HG03097 (cell line): Measurements from ENCODE around the gene PID1.

ENCODE experiments used
- ATAC-seq: cut with Tn5 transposase; IDR thresholded peaks from one replicate; pipeline ENCODE4 v1.9.1; 2021; ENCODE audit not compliant: unreplicated experiment, low FRiP score

Gene PID1

DNA sequence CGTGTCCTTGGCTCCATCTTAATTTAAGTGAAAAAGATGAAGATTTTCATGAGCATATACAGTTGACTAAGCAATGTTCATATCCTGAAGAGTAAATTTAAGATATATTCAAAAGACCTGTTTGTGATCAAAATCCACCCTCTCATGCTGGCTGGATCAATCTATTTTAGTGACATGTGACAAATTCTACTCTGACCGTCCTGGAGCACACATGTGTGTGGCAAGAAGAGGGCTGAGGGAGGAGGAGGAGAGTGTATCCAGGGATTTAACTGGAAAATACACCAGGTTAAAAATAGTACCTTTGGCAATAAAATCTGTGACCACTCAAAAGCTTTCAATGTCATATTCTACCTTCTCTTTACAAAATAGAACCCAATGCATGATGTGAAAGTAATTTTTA, 228.7 kb downstream of the PID1 start:
- no peak for ATAC-seq

GRCh38 chr2:229041691-229042090, 229.4 kb downstream of the PID1 start:
- no peak for ATAC-seq

- no peak for ATAC-seq
These were observed 233.5 kb downstream of the PID1 start for GRCh38 chr2:229037621-229038020.

DNA sequence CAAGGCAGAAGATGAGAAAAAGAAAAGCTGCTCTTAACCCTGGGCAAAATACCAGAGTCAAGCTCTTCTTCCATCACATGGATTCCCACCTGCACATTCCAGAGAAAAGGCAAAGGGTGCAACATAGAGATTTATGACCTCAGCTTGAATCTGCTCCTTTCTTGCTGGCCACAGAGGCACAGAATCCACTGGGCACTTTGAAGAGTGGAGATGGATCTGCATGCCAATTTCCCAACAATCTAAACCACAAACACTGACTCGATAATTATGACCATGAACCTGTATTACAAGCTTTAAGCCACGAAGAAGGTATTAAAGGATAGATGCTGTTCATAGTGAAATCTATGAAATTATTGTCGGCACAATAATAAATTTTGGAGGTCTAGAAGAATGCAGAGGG, 237.3 kb downstream of the PID1 start:
- ATAC-seq, result no peak

DNA sequence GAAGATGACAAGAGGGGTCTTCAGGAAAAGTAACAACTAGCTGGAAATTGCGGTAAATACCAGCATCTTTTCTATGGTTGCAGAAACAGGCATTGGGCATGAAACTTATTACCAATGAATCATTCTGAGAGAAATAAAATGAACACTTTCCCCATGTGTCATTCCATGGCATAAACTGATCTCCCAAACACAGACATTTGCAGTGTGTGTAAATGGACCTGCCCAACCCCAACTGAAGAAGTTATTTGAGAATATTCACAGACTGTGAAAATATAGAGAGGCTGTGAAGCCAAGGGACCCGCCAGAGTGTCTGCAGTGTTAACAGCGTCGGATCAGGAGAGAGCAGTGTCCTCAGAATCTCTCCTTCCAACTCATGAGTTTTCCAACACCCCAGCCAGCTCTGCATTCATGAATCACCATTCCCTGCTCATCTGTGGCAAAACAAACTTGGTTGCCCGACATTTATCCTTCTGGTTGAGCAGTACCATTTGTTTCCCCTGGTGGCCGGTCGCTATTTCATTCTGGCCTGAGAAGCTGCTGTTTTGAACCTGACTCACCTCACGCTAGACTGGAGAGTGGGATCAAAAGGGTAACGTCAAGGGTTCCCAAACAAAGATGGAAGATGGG, 238.4 kb downstream of the PID1 start:
- no peak for ATAC-seq

- ATAC-seq, result no peak
These were observed 243.6 kb downstream of the PID1 start for GRCh38 chr2:229027353-229028105.

DNA sequence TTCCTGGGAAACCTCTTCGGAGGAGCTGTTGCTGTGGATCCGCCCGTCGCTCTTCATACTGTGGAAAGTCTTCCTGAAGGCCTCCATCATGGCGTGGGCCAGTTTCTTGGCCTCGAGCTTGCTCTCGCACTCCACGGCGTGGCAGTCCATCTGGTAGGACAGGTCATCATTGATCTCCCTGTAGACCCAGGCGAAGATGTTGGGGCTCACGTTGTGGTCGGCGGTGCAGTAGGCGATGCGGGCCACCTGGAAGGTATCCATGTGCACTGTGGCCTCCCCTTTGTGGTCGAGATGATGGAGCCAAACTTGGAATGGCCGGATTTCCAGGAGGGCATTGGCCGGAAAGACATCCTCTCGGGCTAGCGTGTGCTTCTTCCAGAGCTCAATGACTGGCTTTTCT, 245.4 kb downstream of the PID1 start:
- no peak for ATAC-seq

- ATAC-seq, result no peak
These were observed 248.4 kb downstream of the PID1 start for GRCh38 chr2:229022652-229023051.

DNA sequence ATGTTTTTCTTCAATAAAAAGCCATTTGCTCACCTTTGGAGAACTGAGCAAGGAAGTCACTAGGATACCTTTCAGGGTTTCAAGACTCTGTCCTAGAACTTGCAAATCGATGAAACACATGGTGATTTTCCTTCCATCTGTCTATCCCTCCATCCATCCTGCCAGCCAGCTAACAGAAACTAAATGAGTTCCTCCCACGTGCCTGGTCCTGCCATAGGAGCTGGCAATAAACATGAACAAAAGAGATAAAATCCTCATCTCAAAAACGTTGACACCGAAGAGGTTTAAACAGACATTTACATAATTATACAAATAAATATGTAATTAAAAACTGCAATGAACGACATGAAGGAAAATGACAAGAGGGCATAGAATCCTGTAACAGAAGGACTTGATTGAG, 249.0 kb downstream of the PID1 start:
- no peak for ATAC-seq

DNA sequence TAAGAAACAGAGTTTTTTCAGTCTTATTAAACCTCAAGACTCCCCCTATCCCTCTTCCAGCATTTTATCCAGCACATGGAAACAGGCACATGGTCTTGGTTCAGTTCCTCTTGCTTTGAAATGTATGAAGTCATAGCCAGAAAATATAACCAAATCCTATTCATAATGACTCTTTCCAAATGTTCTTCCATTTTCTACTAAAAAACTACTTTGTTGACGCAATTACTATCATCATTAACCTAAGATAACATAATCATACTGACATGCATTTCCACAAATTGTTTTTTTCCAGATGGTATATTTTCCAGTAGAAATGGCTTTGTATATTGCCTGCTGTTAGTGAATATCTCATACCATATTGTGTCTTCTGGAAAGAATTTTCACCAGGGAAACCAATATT, 261.3 kb downstream of the PID1 start:
- ATAC-seq, result no peak

DNA sequence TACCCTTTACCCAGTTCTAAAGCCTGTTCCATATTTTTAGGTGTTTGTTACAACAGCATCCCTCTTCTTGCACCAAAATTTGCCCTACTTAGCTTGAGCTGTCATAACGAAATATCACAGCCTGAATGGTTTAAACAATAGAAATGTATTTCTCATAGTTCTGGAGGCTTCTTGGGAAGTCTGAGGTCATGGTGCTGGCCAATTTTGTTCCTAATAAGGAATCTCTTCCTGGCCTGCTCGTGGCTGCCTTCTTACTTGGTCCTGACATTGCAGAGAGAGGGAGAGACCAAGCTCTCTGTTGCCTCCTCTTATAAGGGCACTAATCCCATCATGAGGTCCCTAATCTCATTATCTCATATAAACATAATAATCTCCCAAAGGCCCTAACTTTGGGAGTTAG, 267.8 kb downstream of the PID1 start:
- ATAC-seq, result no peak

GRCh38 chr2:229001196-229001595, 269.9 kb downstream of the PID1 start:
- no peak for ATAC-seq

DNA sequence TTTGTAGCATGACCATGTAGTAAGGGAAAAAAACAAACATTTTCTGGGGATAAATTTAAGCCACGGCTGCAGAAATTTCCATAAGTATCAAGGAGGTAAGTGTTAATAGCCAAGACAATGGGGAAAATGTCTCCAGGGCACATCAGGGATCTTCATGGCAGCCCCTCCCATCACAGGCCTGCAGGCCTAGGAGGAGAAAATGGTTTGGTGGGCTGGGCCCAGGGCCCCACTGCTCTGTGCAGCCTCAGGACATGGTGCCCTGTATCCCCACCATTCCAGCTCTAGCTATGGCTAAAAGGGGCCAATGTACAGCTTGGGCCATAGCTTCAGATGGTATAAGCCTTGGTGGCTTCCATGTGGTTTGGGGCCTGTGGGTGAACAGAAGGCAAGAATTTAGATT, 271.8 kb downstream of the PID1 start:
- ATAC-seq, result no peak

DNA sequence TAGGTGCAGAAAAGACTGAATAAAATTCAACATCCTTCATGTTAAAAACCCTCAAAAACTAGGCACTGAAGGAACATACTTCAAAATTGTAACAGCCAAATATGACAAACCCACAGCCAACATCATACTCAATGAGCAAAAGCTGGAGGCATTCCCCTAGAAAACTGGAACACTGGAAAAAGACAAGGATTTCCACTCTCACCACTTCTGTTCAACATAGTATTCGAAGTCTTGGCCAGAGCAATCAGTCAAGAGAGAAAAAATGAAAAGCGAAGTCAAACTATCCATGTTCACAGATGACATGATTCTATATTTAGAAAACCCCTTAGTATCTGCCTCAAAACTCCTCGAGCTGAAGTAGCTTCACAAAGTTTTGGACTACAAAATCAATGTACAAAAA, 282.3 kb downstream of the PID1 start:
- ATAC-seq, result no peak

- ATAC-seq, result no peak
These were observed 283.5 kb downstream of the PID1 start for GRCh38 chr2:228987441-228988155.

- ATAC-seq, result no peak
These were observed 284.1 kb downstream of the PID1 start for GRCh38 chr2:228986961-228987360.

DNA sequence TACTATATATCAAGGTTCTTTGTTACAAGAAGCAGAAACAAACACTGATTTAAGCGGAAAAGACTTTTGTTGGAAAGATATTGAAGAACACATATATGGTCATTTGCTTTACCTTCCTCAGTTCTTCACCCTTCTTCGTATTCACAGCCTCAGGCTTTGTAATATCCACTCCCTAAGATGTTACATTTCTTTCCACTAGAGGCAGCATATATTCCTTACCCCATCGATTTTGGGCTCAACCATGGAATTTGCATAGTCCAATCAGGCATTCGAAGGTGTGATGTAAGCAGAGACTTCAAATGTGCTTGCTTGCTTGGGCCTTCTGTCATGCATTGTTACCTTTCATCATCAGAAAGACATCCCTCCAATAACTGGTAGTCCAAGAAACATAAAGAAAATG, 287.4 kb downstream of the PID1 start:
- no peak for ATAC-seq

GRCh38 chr2:228974169-228974568, 296.9 kb downstream of the PID1 start:
- ATAC-seq, result no peak
